A549 (cell line): ENCODE measurements around the gene ZNF169. TPM values are rescaled to one million over a fixed set of nuclear protein-coding genes. Genes with fewer than 3 reads are reported as not detected.

ENCODE experiments used
- ATAC-seq, 2 experiments: fragments of 200-7000 bp in 1 of 2; fragments of >200 bp in 1 of 2; cut with Nextera tagmentation in 1 of 2; cut with Tn5 transposase in 1 of 2; 3 replicates each; pipeline versions ENCODE4 v1.8.0 to v1.9.1; 2018 to 2020; ENCODE audit warnings: mild to moderate bottlenecking in 1 of 2, moderate library complexity in 1 of 2
- CTCF ChIA-PET: fragments of 300-600 bp; sonication (Branson Sonifier 250); formaldehyde crosslinking; extraction: SDS; loops from one replicate; lab custom pipeline; 2021; ENCODE audit warnings: antibody characterized with exemption, inconsistent platforms; lab: Yijun Ruan, JAX
- POLR2A ChIA-PET: fragments of 350-600 bp; formaldehyde crosslinking; extraction: SDS; loops from one replicate; lab custom pipeline; 2021; ENCODE audit warnings: antibody characterized with exemption, inconsistent platforms; lab: Yijun Ruan, JAX
- DNase-seq, 2 experiments: peaks; one replicate each; pipeline versions ENCODE4 v3.0.0 to v3.0.0-alpha.2; 2011 to 2016; ENCODE audit warnings: low read depth in 1 of 2, low spot score in 1 of 2
- FAIRE-seq: peaks from 2 replicates; lab custom pipeline; 2011; peaks lifted over from hg19 to GRCh38; lab: Jason Lieb, UNC
- H3K27ac ChIP-seq, 2 experiments: fragments of >200 bp; sonication (Bioruptor Twin); formaldehyde crosslinking; 3 replicates each; pipeline ENCODE4 v1.5.1; 2016 to 2017
- H3K4me1 ChIP-seq: fragments of >200 bp; sonication (Bioruptor Twin); formaldehyde crosslinking; 3 replicates; pipeline ENCODE4 v1.6.1; 2016
- H3K4me2 ChIP-seq: fragments of >200 bp; sonication (Bioruptor Twin); formaldehyde crosslinking; 3 replicates; pipeline ENCODE4 v1.6.1; 2016
- H3K4me3 ChIP-seq: fragments of >200 bp; sonication (Bioruptor Twin); formaldehyde crosslinking; 3 replicates; pipeline ENCODE4 v1.5.1; 2016
- H3K9me3 ChIP-seq: fragments of >200 bp; sonication (Bioruptor Twin); formaldehyde crosslinking; 3 replicates; pipeline ENCODE4 v1.6.1; 2016
- CHD2 ChIP-seq: fragments of 150-350 bp; IDR thresholded peaks from 2 replicates; pipeline ENCODE4 v1.6.1; 2014; ENCODE audit warnings: low read length; ENCODE audit not compliant: partially characterized antibody
- EHMT2 ChIP-seq: fragments of 200-600 bp; sonication (generic); IDR thresholded peaks from 2 replicates; pipeline ENCODE4 v1.6.1; 2016; ENCODE audit warnings: antibody characterized with exemption, low read depth, mild to moderate bottlenecking, moderate library complexity
- FOSL2 ChIP-seq, 2 experiments: fragments of 450-650 bp in 1 of 2; fragments of >200 bp in 1 of 2; sonication (Bioruptor Twin) in 1 of 2; formaldehyde crosslinking; IDR thresholded peaks; 2 replicates each; pipeline versions ENCODE4 v1.5.0 to v1.6.1; 2016 to 2020; ENCODE audit warnings: mild to moderate bottlenecking in 1 of 2, moderate library complexity in 1 of 2
- HOXB5 ChIP-seq: fragments of 250-450 bp; sonication (Bioruptor Pico); IDR thresholded peaks from 2 replicates; pipeline ENCODE4 v1.5.0; 2020; ENCODE audit warnings: mild to moderate bottlenecking, moderate library complexity
- KDM1A ChIP-seq: fragments of 200-600 bp; sonication (generic); IDR thresholded peaks from 2 replicates; pipeline ENCODE4 v1.6.1; 2016; ENCODE audit warnings: low read depth, mild to moderate bottlenecking
- NPAS2 ChIP-seq: fragments of 250-450 bp; sonication (Bioruptor Pico); IDR thresholded peaks from 2 replicates; pipeline ENCODE4 v1.8.0; 2022; ENCODE audit warnings: mild to moderate bottlenecking, moderate library complexity, borderline replicate concordance
- NR3C1 ChIP-seq: fragments of >200 bp; sonication (Bioruptor Twin); formaldehyde crosslinking; IDR thresholded peaks from 3 replicates; pipeline ENCODE4 v1.6.1; 2017
- POLR2AphosphoS2 ChIP-seq: conservative IDR thresholded peaks from 2 replicates; pipeline ENCODE4 v1.6.1; 2012; ENCODE audit warnings: low read length, improper control_type of control experiment, inconsistent platforms
- RAD21 ChIP-seq, 2 experiments: fragments of >200 bp in 1 of 2; sonication (Bioruptor Twin) in 1 of 2; formaldehyde crosslinking in 1 of 2; IDR thresholded peaks in 1 of 2; conservative IDR thresholded peaks in 1 of 2; 2 replicates in 1 of 2; 3 replicates in 1 of 2; pipeline ENCODE4 v1.6.1; 2012 to 2018; ENCODE audit warnings: inconsistent platforms in 1 of 2
- SMC3 ChIP-seq: fragments of >200 bp; sonication (Bioruptor Twin); formaldehyde crosslinking; IDR thresholded peaks from 3 replicates; pipeline ENCODE4 v1.6.1; 2018; ENCODE audit warnings: inconsistent platforms
- ZFP36 ChIP-seq: fragments of 450-650 bp; IDR thresholded peaks from 2 replicates; pipeline ENCODE4 v1.6.1; 2014; ENCODE audit warnings: borderline replicate concordance; ENCODE audit not compliant: partially characterized antibody
- ZSCAN20 ChIP-seq: fragments of 250-450 bp; sonication (Bioruptor Pico); IDR thresholded peaks from 2 replicates; pipeline ENCODE4 v1.8.0; 2022; ENCODE audit warnings: mild to moderate bottlenecking, moderate library complexity
- WGBS: methylation state at CpG from one replicate; pipeline ENCODE4 v1.1.6; 2017; ENCODE audit errors: missing lambda C conversion rate; 5-methylcytosine and 5-hydroxymethylcytosine counted together
- polyA plus RNA-seq, 4 experiments: library from polyadenylated mRNA; depleted of rRNA in 3 of 4; stranded (reverse); fragments of >200 nt; fragmentation: RNase III in 1 of 4; extraction: RNeasy Plus Mini Kit Qiagen cat#74134 plus additional on column Dnase treatment in 1 of 4; gene quantifications; 2 replicates in 3 of 4; 3 replicates in 1 of 4; pipeline ENCODE4 v1.2.3, GENCODE V29; 2011 to 2017
- TF ChIP-seq, protein P1 (sequence below): IDR thresholded peaks from 2 replicates; pipeline ENCODE4 v1.6.1; 2012; ENCODE audit warnings: low read depth, borderline replicate concordance
- TF ChIP-seq, protein P2 (sequence below): IDR thresholded peaks from 2 replicates; pipeline ENCODE4 v1.6.1; 2012
- TF ChIP-seq, protein P3 (sequence below): fragments of 250-450 bp; sonication (Bioruptor Pico); IDR thresholded peaks from 2 replicates; pipeline ENCODE4 v1.5.0; 2020; ENCODE audit warnings: low read depth, mild to moderate bottlenecking, moderate library complexity
- TF ChIP-seq, protein P4 (sequence below): fragments of 450-650 bp; IDR thresholded peaks from 2 replicates; pipeline ENCODE4 v1.6.1; 2014; ENCODE audit warnings: antibody characterized with exemption
- TF ChIP-seq, protein P5 (sequence below): fragments of >200 bp; sonication (Bioruptor Twin); formaldehyde crosslinking; IDR thresholded peaks from 3 replicates; pipeline ENCODE4 v1.5.1; 2016

ZNF169 gene
- polyA plus RNA-seq, 2 of the 4 experiments (the other 2 are of a cell fraction), result 3.4 to 9.4 TPM

DNA sequence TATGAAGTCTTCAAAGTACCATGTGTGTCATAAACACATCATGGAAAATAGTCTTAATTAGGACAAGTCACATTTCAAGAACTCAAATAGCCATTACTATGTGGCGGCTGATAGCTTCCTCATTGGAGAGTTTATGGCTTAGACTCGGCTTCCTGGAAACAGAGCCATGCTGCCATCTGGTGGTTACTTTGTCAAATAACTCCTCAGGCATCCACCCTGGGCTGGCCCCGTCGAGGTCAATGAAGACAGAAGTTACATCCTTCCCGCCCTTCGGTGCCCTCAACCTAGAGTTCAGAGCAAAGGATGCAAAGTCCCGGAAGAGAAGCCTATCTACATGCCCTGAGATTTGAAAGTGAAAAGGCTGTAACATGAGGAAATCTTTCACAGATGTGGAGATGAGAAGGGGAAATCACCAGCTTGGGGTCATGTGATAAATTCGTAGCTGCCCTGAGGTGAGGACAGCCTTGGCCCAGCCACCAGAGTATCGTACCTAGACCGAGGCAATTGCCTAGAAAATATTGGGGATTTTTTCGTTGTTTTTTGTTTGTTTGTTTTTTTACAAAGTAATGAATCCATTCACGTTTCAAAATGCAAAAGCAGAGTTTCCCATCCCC is 45.5 kb upstream of the ZNF169 start:
- 0 out of 3 replicates have a peak, but pooled peaks cover 5% of the 10 kb centered on the region for H3K9me3 ChIP-seq
- CTCF ChIA-PET, result interaction anchor here (0.5 to 10.1 kb wide), 78 partner anchors 9 to 647 kb away, joined by 3 to 193 read pairs (median 5); partner anchors contain the start of genes BARX1 and PTPDC1
- peak; percentile 76 to 80 for DNase-seq
- peak overlapping the region; percentile 57 for H3K4me2 ChIP-seq
- no peaks in the 10 kb centered on the region for H3K4me1 ChIP-seq
- no peak for TF ChIP-seq NPAS2 (CRISPR knock-in tag)
- TF ChIP-seq, protein P1, sequence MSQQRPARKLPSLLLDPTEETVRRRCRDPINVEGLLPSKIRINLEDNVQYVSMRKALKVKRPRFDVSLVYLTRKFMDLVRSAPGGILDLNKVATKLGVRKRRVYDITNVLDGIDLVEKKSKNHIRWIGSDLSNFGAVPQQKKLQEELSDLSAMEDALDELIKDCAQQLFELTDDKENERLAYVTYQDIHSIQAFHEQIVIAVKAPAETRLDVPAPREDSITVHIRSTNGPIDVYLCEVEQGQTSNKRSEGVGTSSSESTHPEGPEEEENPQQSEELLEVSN, result peak; percentile 45; the same call in 1 of the 2 replicates
- no peak for TF ChIP-seq CHD2
- TF ChIP-seq, protein P2, sequence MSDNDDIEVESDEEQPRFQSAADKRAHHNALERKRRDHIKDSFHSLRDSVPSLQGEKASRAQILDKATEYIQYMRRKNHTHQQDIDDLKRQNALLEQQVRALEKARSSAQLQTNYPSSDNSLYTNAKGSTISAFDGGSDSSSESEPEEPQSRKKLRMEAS, result 0 out of 2 replicates have a peak, but pooled peaks have one; percentile 22
- peak; percentile 1 for TF ChIP-seq ZFP36
- TF ChIP-seq, protein P3, sequence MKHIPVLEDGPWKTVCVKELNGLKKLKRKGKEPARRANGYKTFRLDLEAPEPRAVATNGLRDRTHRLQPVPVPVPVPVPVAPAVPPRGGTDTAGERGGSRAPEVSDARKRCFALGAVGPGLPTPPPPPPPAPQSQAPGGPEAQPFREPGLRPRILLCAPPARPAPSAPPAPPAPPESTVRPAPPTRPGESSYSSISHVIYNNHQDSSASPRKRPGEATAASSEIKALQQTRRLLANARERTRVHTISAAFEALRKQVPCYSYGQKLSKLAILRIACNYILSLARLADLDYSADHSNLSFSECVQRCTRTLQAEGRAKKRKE (CRISPR knock-in tag), result no peak
- no peak for TF ChIP-seq POLR2AphosphoS2
- peak; percentile 97 to 98 for TF ChIP-seq RAD21 (conservative IDR thresholded peaks at IDR 0.05 in 1 of 2, IDR thresholded peaks at IDR 0.05 in 1 of 2)
- TF ChIP-seq HOXB5 (CRISPR knock-in tag), result no peak
- TF ChIP-seq SMC3, result peak; percentile 93
- TF ChIP-seq, protein P4, sequence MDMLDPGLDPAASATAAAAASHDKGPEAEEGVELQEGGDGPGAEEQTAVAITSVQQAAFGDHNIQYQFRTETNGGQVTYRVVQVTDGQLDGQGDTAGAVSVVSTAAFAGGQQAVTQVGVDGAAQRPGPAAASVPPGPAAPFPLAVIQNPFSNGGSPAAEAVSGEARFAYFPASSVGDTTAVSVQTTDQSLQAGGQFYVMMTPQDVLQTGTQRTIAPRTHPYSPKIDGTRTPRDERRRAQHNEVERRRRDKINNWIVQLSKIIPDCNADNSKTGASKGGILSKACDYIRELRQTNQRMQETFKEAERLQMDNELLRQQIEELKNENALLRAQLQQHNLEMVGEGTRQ, result no peak
- TF ChIP-seq, protein P5, sequence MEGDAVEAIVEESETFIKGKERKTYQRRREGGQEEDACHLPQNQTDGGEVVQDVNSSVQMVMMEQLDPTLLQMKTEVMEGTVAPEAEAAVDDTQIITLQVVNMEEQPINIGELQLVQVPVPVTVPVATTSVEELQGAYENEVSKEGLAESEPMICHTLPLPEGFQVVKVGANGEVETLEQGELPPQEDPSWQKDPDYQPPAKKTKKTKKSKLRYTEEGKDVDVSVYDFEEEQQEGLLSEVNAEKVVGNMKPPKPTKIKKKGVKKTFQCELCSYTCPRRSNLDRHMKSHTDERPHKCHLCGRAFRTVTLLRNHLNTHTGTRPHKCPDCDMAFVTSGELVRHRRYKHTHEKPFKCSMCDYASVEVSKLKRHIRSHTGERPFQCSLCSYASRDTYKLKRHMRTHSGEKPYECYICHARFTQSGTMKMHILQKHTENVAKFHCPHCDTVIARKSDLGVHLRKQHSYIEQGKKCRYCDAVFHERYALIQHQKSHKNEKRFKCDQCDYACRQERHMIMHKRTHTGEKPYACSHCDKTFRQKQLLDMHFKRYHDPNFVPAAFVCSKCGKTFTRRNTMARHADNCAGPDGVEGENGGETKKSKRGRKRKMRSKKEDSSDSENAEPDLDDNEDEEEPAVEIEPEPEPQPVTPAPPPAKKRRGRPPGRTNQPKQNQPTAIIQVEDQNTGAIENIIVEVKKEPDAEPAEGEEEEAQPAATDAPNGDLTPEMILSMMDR, result peak; percentile 90
- TF ChIP-seq, all 56 proteins: peak for 6
- Histone ChIP-seq H3K27ac (no peak overlapping the region), H3K4me3 (no peak overlapping the region)
- FAIRE-seq, result peak; percentile 23
- POLR2A ChIA-PET, result interaction anchor here (1.0 kb wide), 1 partner anchor 48 kb away, joined by 5 read pairs; no protein-coding TSS in a partner anchor
- ATAC-seq, result peak; percentile 97 to 100
- WGBS, result 16% methylated on average over 12 of the region's 12 CpGs

DNA sequence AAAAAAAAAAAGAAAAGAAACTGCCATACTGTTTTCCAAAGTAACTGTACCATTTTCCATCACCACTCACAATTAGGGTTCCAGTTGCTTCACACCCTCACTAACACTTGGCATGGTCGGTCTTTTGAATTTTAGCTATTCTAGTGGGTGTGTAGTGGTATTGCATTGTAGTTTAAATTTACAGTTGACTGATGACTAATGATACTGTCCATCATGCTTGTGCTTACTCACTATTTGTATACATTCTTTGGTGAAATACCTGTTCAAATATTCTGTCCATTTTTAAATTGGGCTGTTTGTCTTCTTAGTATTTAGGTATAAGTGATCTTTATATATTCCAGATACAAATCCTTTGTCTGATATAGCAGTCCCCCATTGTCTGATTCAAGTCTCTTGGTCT is 36.2 kb upstream of the ZNF169 start:
- Histone ChIP-seq H3K9me3 (peaks cover 20% of the 10 kb centered on the region; the same call in 2 of the 3 replicates), H3K27ac (no peak overlapping the region), H3K4me3 (no peak overlapping the region), H3K4me1 (no peaks in the 10 kb centered on the region), H3K4me2 (no peak overlapping the region)
- TF ChIP-seq FOSL2 (IDR thresholded peaks at IDR 0.05) (no peak), FOSL2 (CRISPR knock-in tag; IDR thresholded peaks at IDR 0.05) (0 out of 2 replicates have a peak, but pooled peaks have one; percentile 15), NR3C1 (no peak), EHMT2 (no peak), KDM1A (no peak), ZSCAN20 (CRISPR knock-in tag) (no peak)
- ChIA-PET CTCF (interaction anchor here (1.9 kb wide), 1 partner anchor 9 kb away, joined by 8 read pairs; no protein-coding TSS in a partner anchor), POLR2A (no interaction called here)
- 0% methylated on average over 1 of the region's 1 CpG for WGBS
- DNase-seq (no peak), FAIRE-seq (peak; percentile 28), ATAC-seq (no peak)
